Stimulated activated CD8-positive, alpha-beta memory T cell treated with anti-CD3 and anti-CD28 coated beads, Interleukin-7, amount 100 ng/mL, for 4 hours (primary cell): ENCODE results near the gene ENTHD1.
A peak's percentile ranks its signal among the peaks of the same experiment; 100 is the strongest.

Experiments used
- DNase-seq, 2 donors: peaks; one replicate each; pipeline ENCODE4 v3.0.0-alpha.2; 2020; ENCODE audit warnings: low read depth in 2 of 2

Gene ENTHD1, protein sequence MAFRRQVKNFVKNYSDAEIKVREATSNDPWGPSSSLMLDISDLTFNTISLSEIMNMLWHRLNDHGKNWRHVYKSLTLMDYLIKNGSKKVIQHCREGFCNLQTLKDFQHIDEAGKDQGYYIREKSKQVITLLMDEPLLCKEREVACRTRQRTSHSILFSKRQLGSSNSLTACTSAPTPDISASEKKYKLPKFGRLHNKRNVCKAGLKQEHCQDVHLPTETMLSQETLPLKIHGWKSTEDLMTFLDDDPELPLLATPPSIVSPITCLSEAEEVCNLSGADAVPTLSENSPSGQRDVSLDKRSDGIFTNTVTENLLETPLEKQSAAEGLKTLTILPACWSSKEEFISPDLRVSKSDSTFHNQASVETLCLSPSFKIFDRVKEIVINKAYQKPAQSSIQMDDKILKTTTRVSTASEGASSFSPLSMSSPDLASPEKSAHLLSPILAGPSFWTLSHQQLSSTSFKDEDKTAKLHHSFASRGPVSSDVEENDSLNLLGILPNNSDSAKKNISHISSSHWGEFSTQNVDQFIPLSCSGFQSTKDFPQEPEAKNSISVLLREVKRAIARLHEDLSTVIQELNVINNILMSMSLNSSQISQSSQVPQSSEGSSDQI

DNA sequence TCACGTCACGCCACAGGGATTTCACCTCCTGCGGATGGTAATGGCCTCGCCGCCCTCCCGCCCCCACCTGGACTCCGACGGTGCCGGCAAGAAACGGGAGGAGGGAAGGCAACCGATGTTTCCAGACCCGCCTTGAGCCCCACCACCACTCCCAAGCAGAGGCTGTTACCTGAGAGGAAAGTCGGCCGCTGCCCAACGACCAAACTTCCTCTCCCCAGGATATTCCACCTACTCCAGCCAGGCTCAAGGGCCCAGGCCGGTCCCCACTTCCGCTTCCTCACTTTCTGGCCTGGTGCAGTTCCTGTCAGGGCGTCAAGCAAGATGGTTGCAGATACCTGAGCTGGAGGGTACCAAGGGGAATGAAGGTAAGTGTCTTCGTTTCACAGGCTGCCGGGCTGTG is at the start of gene ENTHD1:
TSS of gene ENTHD1 (minus strand) at position 235 of the 400 bp plus-strand sequence. CDS start 6,012 bp downstream, outside the sequence.
- no peak for DNase-seq

DNA sequence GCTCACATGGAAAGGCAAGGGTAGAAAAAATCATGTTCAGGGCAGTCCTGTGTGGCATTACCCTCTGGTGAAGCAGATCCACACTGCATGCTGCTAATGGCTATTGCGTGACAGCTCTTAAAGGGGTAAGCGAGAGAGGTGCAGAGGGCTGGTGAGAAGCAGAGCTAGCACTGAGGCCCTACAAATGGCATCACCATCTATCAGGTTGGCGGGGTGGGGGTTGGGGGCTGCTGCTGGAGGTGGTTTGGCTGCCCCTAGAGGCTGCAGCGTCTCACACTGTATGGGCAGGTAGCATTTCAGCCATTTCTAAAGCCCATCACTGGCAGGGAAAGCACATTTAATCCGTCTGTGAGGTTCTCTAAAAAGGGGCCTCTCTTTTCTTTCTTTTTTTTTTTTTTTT is 49.8 kb upstream of the ENTHD1 start:
- no peak for DNase-seq

DNA sequence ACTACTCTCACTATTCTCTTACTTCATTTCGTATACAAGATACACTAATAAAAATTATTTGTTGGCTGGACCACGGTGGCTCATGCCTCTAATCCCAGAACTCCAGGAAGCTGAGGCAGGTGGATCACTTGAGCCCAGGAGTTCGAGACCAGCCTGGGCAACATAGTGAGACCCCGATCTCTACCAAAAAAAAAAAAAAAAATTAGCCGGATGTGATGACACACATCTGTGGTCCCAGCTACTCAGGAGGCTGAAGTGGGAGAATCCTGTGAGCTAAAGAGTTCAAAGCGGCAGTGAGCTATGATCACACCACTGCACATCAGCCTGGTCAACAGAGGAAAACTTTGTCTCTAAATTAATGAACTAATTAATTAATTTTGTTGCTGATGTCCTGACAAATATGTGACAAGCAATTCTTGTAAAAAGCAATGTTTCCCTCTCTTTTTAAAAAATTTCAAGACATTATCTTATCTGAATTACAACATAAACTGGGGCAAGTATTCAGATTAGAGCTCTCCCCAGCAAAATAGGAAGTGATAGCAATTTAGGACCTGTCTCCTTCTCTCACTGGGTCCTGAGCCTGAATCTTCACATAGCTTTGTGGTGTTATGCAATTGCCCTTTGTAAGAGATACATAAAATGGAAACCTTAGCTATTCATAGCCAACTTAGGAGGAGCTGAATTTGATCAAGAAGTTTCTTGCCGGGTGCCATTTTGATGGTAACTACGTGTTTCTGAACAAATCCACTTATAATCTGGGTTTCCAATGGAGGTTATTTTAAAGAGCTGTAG is 49.1 kb upstream of the ENTHD1 start:
- DNase-seq, result no peak

DNA sequence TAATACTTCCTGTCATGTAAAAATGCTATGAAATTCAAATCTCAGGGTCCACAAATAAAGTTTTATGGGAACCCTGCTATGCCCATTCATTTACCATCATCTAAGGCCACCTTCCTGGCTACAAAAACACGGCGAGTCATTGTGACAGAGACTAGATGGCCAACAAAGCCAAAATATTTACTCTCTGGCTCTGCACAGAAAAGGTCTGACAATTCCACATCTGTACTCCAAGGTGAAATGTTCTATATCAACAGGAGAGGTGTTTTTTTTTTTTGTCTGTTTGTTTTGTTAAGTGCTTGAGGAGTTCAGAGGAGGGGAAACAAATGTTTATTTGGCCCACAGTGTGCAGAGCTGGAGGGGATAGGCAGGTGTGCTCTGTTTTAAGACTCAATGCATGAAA is 48.0 kb upstream of the ENTHD1 start:
- no peak for DNase-seq

DNA sequence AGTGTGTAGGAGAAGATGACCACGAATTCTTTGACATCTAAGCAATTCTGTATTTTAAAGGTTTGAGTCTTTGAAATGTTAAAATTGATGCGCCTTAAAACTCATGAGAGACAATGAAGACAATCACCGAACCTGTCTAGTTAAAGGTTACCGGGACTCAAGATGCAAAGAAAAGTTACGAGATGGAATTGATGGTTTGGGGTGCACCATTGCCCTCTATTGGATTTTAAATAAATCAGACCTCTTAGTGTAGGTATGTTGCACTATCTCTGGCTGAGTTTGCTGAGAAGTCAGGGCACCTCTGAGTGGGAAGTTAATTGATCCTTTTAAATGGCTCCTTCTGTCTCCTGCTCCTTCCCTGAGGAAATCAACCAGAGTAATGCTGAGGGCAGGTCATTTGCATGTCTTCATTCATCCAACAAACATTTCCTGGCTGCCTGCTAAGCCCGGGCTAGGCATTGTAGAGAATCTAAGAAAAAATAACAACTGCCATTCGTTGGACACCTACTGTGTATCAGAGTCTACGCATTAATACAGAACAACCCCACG is 47.3 kb upstream of the ENTHD1 start:
- no peak for DNase-seq

DNA sequence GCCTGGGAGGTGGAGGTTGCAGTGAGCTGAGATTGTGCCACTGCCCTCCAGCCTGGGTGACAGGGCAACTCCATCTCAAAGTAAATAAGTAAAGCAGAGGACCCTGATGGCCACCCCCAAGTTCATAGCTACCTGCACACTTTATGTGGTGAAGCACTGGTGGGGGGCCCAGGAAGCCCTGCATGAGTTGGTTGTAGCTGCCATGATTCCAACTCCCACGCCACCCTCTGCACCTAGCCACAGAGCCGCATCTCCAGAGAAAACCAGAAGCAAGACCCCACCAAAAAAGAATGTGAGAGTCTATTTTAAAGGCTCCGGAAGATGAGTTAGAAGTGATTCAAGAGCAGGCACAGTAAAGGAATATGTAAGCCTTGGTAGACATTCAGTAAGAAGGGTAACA is 46.3 kb upstream of the ENTHD1 start:
- peak in 1 of 2 donors; percentile 54 for DNase-seq

DNA sequence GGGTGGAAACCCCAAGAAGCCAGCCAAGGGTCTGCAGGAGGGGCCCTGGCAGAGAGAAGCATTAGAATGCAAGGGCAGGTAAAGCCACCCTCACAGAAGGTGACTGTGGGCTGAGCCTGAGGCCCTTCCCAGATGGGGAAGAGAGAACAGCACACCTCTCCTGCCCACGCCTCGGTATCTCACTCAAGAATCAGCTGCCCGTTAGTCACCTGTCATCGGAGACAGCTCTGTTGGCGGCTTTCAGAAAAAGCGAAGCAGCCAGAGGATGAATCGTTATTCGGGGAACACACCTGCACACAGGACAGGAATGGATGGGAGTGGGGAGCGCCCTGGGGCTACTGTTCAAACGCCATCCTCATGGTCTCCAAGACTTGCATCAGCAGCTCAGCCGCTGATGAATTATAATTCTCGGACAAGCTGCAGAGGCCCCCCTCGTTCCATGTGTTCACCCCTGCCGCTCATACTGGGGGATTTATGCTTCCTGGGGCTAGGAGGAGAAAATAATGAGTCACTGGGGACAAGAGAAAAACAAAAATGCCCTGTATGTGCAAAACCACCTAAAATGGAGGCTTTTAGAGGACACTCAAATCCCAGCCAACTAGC is 45.0 kb upstream of the ENTHD1 start:
- peak; percentile 52 to 63 for DNase-seq

DNA sequence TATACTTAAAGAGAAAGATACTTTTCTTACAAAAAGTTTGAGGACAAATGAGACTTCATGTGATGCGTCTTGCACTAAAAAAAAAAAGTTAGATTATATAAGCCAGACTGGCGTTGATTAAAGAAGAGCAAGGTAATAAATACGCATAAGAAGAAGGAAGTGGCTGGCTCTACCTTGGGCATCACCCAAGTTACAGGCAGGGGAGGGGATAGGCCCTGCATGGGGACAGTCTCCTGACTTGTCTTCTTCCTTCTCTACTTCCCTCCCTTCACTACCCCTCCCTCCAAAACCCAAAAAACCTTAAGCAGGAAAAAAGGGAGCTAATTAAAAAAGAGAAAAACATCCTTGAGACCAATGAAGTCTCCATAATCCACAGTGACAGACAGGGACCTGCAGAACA is 44.3 kb upstream of the ENTHD1 start:
- DNase-seq, result no peak

DNA sequence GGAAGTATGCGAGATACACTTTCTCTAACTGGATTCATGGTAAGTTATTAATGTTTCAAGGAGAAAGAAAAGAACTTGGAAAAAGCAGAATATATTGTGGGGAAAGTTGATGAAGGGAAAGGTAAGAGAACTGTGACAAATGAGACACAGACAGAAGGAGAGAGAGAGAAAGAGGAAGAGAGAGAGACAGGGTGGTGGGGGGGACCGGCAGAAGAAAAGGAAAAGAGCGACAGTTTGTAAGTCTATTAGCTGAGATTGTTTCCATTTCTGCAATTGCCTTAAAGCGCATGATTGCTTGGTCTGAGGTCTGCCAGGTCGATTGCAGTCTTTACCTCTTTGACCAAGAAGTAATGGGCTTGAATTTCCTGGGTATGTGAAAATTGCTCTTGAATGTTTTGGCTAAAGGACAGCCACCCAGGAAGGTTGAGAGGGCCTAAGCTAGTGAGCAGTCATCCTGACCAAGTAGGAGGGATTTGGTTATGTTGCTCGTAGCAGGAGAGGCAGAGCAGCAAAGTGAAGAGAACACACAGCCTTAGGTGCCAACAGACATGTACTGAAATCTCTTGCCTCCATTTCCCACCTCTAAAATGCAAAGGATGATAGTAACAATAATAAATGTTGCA is 43.1 kb upstream of the ENTHD1 start:
- no peak for DNase-seq

DNA sequence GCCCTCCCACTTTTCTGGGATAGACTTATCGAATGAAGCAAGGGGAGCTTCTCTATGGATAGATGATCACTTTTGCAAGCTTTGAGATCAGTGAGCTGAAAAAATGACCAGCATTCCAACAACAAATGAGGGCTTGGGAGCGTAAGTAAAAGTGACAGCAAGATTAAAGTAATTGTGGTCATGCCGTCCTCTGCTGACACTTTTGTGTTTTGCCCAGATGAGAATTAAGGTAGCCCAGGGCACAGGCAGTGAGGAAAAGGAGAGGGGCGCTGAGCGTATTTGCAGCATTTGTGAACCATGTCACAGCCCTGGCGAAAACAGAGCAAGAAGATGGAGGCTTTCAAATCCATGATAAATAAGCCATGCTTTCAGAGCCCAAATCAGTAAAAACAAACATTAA is 42.1 kb upstream of the ENTHD1 start:
- DNase-seq, result no peak

DNA sequence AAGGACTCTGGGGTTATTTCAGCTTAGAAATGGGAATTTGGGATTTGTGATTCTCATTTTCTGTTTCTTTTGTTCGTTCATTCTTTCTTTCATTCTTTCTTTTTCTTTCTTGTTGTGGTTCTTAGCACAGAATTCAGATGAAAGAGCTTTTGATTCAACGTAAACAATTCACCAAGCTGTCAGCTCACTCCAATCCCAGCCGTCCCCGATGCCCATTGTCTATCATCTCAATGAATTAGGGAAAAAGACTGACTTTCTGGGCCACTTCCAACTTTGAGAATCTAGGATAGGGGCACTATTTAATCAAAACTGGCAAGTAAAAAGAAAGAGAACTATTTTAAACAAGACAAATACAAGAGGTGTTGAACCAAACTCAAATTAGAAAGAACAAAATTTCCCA is 41.6 kb upstream of the ENTHD1 start:
- no peak for DNase-seq

DNA sequence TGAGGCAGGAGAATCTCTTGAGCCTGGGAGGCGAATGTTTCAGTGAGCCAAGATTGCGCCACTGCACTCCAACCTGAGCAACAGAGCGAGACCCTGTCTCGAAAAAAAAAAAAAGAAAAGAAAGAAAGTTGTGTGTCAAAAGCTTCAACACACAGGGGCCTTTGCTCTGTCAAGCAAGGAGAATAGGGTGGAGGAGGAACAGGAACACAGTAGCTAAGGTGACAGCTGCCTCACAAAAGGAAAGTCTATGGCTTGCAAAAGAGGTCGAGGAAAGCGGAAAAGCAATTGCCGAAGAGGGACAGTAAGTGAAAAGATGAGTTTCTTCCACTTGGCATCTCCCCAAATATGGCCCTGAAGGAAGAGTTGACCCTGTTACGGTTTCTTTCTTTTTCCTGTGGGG is 40.2 kb upstream of the ENTHD1 start:
- DNase-seq, result no peak

DNA sequence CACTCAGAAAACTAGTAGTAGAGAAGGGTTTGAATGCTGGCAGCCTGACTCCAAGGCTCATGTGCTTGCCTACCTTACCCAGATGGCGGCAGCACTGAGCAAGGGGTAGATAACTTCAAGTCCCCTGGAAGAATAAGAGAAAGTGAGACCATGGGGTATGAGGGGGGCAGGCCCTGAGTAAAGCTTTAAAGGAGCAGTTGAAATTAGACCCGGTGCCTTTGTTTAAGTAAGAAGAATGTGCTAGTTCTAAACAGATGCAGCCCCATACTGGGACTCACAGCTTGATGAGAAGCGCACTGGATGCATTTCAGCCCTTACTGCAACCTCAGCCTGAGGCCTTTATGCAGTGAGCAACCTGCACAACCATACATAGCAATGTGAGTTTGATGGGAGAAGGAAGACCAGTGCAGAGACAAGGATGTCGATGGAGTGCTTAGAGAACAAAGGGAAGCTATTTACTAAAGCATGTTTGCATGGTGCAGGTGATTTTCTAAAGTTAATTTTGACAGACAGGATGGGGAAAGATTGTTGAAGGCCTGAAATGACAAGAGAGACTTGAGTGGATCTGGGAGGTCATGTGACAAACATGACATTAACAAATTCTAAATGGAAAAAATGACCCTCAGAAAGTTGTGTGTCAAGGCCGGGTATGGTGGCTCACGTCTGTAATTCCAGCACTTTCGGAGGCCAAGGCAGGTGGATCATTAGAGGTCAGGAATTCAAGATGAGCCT is 39.5 kb upstream of the ENTHD1 start:
- peak in 1 of 2 donors; percentile 28 for DNase-seq

DNA sequence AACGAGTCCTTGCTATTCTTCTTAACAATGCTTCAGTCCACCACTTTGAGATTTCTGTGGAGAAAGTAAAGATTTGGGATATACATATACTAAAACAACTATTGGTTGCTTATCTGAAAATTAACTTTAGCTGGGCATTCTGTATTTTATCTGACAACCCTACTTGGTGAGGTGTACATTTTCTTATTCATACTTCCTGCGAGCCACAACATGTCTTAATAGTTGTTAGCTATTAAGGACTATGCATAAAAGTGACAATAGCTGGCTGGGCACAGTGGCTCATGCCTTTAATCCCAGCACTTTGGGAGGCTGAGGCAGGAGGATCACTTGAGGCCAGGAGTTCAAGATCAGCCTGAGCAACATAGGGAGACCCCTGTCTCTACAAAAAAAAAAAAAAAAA is 38.6 kb upstream of the ENTHD1 start:
- DNase-seq, result no peak

DNA sequence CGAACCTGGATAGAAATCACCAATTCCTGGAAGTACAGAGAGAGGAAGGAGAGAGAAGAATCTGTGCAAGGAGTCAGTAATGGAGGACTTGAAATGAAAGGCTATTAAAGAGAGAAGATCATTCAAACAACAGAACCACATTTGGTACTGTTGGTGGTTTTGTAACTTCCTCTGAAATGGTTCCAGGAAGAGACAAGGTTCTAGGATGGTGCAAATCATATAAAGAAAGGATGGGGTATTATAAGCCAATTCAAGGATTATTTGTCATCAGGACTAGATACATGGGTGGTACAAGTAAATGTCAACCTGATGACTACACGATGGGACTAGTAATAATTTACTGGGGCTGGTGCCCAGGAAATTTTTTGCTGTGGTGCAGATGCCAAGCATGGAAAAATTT is 37.7 kb upstream of the ENTHD1 start:
- no peak for DNase-seq

DNA sequence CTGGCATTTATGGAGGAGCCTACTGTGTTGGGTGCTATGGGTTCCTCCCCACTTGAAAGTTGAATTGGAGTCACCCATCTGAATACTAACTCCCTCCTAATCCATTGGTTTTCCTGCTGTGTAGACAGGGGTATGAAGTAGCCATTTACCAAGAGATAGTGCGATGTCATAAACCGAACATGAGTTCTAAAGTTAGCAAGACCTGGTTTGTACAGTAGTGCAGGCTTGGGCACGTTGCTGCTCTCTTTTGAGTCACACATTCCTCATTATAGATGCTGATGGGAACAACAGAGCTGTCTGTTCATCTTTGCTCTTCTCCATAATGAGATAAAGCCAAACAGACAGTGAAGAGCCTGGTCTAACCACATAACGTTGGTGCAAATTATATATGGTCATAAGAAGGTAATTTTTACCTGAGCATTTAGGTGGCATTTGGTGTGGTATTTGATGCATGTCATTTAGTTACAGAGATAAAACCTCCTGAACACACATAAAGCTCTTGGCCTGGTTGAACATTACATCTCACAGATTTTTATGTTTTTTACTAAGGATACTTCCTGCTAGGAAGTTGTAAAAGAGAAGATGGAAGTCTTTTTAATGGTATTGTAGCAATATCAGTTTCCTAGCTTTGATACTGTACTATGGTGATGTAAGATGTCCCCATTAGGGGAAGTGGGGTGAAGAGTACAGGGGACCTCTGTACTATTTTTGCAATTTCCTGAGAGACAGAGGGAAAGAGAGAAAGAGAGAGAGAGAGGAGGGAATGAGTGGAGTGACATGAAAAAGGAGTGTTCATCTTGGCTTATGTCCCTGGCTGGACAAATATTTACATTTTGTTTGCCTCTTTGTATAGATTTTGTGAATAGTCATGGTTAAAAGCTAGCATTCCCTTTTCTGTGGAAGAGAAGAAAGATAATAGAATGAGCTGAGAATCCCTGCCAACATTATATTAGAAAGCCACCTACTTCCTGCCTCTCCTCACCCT is 35.3 kb upstream of the ENTHD1 start:
- DNase-seq, result no peak

DNA sequence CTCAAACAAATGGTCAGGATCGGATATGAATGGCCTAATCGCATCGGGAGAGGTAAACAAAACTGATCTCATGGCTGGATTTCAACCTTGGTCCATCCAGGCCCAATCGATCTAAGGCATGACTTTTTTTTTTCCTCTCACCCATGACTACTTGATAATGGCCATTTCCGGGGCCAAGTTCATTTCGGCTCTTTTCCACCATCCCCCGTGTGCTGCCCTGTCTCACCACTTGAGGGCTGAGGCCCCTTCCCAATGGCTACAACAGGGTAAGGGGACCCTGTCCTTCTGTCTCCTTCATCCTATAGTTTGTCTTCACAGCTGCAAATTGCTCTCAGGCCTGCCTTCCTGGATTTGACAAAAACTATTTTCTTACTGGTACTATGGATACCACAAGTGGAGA is 34.0 kb upstream of the ENTHD1 start:
- DNase-seq, result no peak

DNA sequence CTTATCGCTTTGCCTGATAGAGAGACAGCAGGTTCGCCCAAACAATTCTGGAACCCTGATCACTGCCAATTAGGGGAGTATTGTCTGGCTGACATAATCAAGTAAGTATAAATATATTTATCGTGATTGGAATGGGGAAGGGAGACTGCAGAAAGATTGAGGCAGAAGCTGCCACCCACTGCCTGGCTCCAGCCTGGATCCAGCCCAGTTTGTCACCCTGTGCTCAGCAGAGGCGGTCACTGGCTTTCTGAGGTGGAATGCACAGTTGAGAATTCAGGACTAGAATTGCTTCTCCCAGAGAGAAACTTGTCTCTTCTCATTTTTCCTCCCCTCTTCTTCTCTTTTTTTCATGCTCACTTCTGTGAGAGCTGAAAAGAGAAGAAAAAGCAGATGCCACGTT is 33.2 kb upstream of the ENTHD1 start:
- no peak for DNase-seq

DNA sequence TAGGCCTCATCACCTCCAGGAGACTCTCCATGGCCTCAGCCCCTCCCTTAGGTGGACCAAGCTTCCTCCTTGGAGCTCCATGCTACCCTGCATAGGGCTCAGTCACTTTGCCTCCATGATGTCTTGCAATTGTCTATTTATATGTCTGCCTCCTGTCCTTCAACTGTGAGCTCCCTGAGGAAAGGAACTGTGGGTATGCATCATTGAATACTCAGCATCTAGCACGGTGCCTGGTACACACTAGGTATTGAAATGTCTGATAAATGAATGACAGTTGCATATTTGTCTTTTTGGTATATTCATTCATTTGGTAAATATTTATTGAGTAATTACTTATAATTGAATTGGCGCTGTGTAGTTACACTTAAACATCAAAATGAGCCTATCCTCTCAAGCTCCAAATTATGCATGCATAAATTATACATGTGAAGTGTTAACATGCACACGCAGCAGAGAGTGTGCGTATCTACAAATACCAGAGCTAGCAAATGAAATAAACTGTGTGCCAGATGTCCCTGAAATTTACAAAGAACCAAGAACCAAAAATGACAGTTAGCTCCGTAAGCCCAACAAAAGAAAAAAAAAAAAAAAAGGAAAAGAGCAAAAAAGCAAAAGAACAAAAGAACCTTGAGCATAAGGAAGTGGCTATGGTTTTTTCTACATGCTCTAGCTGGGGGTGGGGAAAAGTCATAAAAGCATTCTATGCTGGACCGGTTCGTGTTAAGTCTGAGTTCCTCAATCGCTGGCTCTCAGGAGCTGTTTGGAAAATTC is 32.5 kb upstream of the ENTHD1 start:
- DNase-seq, result no peak
